Endometrial microvascular endothelial cells (primary cell): ENCODE measurements around the gene KCNN3. TPM values are rescaled to one million over a fixed set of nuclear protein-coding genes. Genes with fewer than 3 reads are reported as not detected.
"Not testable (repeated sequence)": the region's sequence is repeated elsewhere in the genome, so short reads cannot be mapped to it uniquely, and the experiment has no call there.

Experiments used
- in situ Hi-C: cut with HindIII; loops from 2 replicates; pipeline ENCODE4 v1.10.0; 2017; ENCODE audit warnings: low sequenced_read_pairs, low pct_unique_long_range_greater_than_20kb; ENCODE audit errors: inconsistent ontology term
- total RNA-seq: library from RNA; depleted of rRNA; stranded (reverse); fragments of >200 nt; gene quantifications from one replicate; pipeline ENCODE4 v1.2.3, GENCODE V29; 2015; ENCODE audit errors: inconsistent ontology term

The KCNN3 gene
- total RNA-seq, 1 donor from 2014 or later, result 0.28 TPM

DNA sequence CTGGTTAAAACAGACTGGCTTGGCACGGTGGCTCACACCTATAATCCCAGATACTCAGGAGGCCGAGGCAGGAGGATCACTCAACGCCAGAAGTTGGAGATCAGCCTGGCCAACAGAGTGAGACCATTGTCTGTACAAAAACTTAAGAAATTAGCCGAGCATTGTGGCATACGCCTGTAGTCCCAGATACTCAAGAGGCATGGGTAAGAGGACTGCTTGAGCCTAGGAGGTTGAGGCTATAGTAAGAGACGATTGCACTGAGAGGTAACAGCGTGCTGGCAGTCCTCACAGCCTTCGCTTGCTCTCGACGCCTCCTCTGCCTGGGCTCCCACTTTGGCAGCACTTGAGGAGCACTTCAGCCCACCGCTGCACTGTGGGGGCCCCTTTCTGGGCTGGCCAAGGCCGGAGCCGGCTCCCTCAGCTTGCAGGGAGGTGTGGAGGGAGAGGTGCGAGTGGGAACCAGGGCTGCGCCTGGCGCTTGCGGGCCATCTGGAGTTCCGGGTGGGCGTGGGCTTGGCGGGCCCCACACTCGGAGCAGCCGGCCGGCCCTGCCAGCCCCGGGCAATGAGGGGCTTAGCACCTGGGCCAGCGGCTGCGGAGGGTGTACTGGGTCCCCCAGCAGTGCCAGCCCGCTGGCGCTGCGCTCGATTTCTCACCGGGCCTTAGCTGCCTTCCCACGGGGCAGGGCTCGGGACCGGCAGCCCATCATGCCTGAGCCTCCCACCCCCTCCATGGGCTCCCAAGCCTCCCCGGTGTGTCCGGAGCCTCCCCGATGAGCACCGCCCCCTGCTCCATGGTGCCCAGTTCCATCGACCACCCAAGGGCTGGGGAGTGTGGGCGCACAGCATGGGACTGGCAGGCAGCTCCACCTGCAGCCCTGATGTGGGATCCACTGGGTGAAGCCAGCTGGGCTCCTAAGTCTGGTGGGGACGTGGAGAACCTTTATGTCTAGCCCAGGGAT, 199.5 kb downstream of the KCNN3 start:
- in situ Hi-C loops, result not testable (repeated sequence)

DNA sequence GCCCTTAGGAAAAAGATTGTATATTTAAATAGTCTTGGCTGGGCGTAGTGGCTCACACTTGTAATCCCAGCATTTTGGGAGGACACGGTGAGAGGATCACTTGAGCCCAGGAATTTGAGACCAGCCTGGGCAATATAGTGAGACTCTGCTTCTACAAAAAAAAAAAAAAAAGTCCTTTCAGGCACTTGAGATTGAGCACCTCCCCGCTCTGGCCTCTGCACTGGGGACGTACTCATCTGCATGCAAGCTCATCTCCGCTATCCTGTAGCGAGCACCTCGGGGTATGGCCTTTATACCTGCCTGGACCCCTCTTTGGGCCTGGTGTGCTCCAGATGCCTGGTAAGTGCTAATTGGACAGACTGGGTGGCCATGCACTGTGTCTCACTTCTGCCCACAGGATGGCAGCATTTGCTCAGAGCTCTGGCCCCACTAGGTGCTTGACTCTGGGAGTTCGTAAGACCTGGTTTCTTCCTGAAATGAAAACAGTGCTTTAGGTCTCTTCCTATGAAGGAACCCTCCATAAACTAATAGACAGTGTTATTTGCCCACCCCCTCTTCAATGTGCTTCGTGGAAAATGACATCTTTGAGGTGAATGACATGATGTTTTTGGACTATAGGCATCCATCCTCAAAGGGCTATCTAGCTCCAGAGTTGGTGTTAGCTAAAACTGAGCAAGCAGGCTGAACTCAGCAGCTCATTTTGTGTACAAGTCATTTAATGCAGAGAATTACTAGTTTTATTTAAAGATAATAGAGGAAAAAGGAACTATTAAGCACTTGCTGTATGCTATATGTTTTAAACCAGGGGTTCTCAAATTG, 200.4 kb downstream of the KCNN3 start:
- in situ Hi-C loops, result no loop called here

DNA sequence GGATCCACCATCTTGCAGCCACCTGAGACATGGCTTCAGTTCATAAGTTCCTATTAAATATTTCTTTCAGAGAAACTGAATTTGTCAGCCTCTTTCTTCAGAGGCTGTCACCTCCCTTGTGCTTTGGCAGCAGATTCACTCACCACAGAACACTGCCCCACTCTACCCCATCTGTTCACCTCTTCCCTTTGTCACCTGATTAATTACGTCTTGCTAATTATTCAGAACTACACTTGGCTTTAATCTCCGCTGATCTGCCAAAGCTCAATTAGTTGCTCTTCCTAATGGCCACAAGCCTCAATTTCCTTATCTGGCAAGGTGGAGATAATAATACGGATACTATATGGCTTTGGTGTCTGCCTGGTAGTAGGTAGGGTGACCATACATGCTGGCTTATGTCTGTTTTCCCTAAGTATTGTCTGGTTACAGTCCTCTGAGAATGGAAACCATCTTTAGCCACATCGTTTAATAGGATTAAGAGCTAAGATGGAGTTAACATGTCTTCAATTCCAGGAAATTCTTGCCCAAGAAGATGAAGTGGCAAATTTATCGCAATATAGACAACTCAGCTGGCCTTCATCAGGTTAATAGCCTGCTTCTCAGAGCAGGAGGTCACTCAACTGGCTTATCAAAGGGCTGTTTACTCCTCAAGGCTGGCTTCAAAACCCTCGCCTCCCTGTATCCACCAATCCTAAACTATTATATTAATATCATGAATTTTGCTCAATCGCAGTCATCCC, 203.9 kb downstream of the KCNN3 start:
- in situ Hi-C loops, result no loop called here

DNA sequence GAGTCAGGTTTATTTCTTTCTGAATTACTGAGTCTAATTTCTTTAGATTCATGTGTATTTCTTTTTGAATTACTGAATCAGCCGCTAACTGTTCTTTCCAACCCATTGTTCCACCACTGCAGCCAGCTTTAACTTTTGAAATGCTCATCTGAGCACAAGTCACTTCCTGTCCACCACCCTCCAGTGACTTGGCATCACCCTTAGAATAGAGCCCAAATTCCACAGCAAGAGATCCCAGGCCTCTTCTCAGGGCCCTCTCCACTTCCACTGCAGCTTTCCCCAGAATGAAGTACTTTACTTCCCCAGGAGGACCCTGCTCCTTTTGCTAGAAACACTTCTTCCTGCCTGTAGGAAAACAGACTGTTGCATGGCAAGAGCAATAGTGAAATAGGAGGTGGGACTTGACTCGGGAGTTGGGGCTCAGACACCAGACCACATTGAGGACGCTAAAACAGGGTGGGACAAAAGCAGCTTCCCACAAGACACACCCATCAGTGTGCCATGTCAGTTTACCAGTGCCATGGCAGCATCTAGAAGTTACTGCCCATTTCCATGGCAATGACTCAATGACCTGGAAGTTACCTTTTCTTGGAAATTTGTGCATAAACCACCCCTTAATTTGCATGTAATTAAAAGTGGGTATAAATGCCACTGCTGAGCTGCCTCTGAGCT, 205.6 kb downstream of the KCNN3 start:
- in situ Hi-C loops, result no loop called here

DNA sequence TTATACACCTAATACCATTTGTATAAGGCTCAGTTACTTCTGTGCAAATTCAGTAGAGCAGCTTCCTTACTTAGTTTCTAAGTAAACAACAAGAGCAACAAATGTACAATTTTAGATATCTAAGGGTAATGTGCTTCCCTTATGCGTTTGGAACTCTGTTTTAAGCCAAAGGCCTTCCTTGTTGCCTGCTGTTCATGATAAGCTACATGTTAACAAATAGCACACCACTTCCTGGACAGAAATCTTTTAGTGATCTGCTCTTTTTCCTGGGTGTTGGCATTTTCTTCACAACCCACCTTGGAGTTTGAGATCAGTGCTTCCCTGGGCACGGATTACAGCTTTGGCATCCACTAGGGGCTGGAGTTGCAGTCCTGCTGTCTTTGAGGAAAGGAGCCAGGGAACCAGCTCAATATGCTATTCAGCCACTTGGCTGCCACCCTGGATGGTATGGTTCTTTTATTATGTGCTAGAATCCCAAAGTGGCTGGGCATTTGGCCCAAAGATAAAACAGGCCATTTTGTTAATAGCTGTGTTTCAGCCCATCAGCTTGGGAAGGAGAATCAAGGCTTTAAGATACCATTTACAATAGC, 206.5 kb downstream of the KCNN3 start:
- in situ Hi-C loops, result no loop called here

DNA sequence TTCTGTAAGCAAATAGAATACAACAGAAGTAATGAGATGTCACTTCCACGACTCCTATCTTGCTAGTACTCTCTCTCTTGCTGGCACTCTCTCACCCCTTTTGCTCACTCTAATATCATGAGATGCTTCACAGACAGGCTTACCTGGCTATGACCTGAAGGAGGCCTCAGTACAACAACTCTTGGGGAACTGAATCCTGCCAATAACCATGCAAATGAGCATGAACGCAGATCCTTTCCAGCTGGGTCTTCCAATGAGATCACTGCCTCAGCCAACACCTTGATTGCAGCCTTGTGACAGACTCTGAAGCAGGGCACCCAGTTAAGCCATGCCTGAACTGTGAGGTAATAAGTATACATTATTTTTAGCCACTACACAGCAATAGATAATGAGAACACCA, 209.0 kb downstream of the KCNN3 start:
- in situ Hi-C loops, result no loop called here

DNA sequence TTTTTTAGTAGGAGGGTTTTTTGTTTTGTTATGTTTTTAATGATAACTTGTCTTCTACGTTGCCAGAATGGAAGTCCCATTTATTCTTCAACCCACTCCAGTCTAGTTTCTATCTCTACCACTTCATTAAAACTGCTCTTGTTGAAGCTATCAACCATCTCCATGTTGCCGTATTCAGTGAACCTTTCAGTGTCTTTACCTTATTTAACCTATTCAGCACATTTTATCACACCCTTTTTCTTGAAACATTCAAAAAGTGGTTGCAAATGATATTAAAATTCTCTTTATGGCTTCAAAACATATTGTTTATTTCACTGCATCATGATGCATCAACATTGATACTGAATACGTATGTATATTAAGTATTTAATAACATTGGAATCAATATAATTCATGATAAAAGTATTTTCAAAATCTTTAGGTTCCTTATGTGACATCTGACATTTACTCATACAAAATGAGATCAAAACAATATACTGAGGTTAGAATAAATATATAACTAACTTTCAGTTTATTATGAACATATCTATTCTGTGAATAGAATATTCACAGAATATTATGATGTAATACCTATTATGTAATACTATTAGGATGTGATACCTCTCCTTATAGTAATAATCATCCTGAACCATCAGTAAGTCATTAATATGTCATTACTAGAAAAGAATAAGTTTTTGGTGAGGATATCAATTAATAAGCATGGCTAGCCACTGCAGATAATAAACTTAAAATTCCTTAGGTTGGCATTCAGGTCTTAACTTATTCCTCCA, 210.1 kb downstream of the KCNN3 start:
- in situ Hi-C loops, result no loop called here

DNA sequence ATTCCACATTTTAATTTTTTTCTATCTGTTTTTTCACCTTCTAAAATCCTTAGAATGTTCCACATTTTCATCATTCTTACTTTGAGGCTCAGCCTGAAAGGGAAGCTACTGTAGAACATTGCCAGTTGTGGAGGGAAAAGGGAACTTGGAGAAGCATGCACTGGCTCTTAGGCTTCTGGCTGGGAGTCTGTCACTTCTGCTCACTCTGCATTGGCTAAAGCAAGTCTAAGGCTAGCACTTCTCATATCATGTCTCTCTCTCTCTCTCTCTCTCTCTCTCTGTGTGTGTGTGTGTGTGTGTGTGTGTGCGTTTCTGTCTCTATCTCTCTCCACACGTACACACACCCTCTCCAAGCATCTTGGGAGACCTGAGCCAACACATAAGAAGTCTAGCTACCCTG, 212.5 kb downstream of the KCNN3 start:
- in situ Hi-C loops, result no loop called here

DNA sequence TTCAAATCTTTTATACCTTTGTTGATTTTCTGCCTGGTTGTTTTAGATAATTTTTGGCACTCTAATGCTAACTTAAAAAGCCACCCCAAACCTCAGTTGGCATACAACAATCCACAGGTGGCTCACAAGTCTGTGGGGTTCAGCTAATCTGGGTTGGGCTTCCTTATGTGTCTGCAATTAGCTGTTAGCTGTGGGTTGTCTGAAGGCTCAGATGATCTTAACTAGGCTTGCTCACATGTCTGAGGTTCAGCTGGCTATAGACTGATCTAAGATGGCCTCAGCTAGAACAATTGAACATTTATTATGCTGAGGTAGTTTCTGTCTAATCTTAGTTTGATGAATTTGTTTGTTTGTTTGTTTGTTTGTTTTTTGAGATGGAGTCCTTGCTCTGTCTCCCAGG, 217.2 kb downstream of the KCNN3 start:
- in situ Hi-C loops, result no loop called here

Other genes starting within 250 kb of the KCNN3 start
- 16.1 TPM for gene PMVK, start 66.4 kb upstream of the KCNN3 start, total RNA-seq
- gene PBXIP1, start 85.8 kb upstream of the KCNN3 start, total RNA-seq, result 34.9 TPM
- 14.5 TPM for gene PYGO2, start 91.5 kb upstream of the KCNN3 start, total RNA-seq
- gene SHC1, start 100.5 kb upstream of the KCNN3 start, total RNA-seq, result 406 TPM
- gene CKS1B, start 104.4 kb upstream of the KCNN3 start, total RNA-seq, result 125 TPM
- 47.9 TPM for gene FLAD1, start 113.1 kb upstream of the KCNN3 start, total RNA-seq
- not detected for gene LENEP, start 123.3 kb upstream of the KCNN3 start, total RNA-seq
- gene ZBTB7B, start 132.5 kb upstream of the KCNN3 start, total RNA-seq, result 15.3 TPM
- 0.28 TPM for gene DCST2, start 163.5 kb upstream of the KCNN3 start, total RNA-seq
- gene DCST1, start 163.5 kb upstream of the KCNN3 start, total RNA-seq, result not detected
- gene ADAM15, start 181.0 kb upstream of the KCNN3 start, total RNA-seq, result 337 TPM
- gene EFNA4, start 193.5 kb upstream of the KCNN3 start, total RNA-seq, result 15.8 TPM
- gene EFNA3, start 208.6 kb upstream of the KCNN3 start, total RNA-seq, result 2.0 TPM